IMR-90 (cell line): ENCODE results near the gene KCNMA1. TPM values are rescaled to one million over a fixed set of nuclear protein-coding genes. Genes with fewer than 3 reads are reported as not detected.

Experiments used
- ATAC-seq: fragments of 200-7000 bp; cut with Tn5 transposase; 2 replicates; pipeline ENCODE4 v1.9.1; 2020; ENCODE audit warnings: low read depth, mild to moderate bottlenecking, moderate library complexity
- BruUV-seq: library from RNA; stranded (reverse); fragments of 400-500 nt; replicated peaks from 2 replicates; lab custom pipeline; 2021; lab: Mats Ljungman, UMichigan
- CTCF ChIA-PET: fragments of 300-600 bp; formaldehyde crosslinking; extraction: SDS; loops from one replicate; lab custom pipeline; 2021; ENCODE audit warnings: antibody characterized with exemption; lab: Yijun Ruan, JAX
- POLR2A ChIA-PET: fragments of 300-600 bp; sonication (Branson Sonifier 250); formaldehyde crosslinking; loops from one replicate; lab custom pipeline; 2022; ENCODE audit warnings: antibody characterized with exemption; ENCODE audit not compliant: unreplicated experiment; lab: Charles Lee
- DNase-seq: peaks from one replicate; pipeline ENCODE4 v3.0.0; 2013
- H2AFZ ChIP-seq: replicated peaks from 2 replicates; pipeline ENCODE3; 2013; ENCODE audit warnings: low read length, mild to moderate bottlenecking; ENCODE audit not compliant: poor library complexity
- H2AK5ac ChIP-seq: 2 replicates; pipeline ENCODE4 v1.6.1; 2013; ENCODE audit warnings: low read depth, low read length, inconsistent platforms
- H2AK9ac ChIP-seq: replicated peaks from 2 replicates; pipeline ENCODE3; 2013; ENCODE audit warnings: mild to moderate bottlenecking, low read depth, low read length, moderate library complexity; ENCODE audit not compliant: poor library complexity
- H2BK120ac ChIP-seq: 2 replicates; pipeline ENCODE4 v1.6.1; 2013; ENCODE audit warnings: low read depth, low read length, inconsistent platforms
- H2BK15ac ChIP-seq: 3 replicates; pipeline ENCODE4 v1.6.1; 2013; ENCODE audit warnings: low read depth, low read length, inconsistent platforms
- H2BK20ac ChIP-seq: 2 replicates; pipeline ENCODE4 v1.6.1; 2013; ENCODE audit warnings: low read depth, mild to moderate bottlenecking, inconsistent platforms, low read length, moderate library complexity
- H2BK5ac ChIP-seq: 2 replicates; pipeline ENCODE4 v1.6.1; 2013; ENCODE audit warnings: mild to moderate bottlenecking, low read depth, low read length, inconsistent platforms; ENCODE audit not compliant: poor library complexity, severe bottlenecking
- H3K14ac ChIP-seq: replicated peaks from 2 replicates; pipeline ENCODE4 v1.6.1; 2013; ENCODE audit warnings: low read depth, low read length, inconsistent platforms
- H3K18ac ChIP-seq: 2 replicates; pipeline ENCODE4 v1.6.1; 2013; ENCODE audit warnings: low read depth, low read length, control low read depth
- H3K23ac ChIP-seq: 2 replicates; pipeline ENCODE4 v1.6.1; 2013; ENCODE audit warnings: low read depth, low read length, inconsistent platforms
- H3K27ac ChIP-seq: 2 replicates; pipeline ENCODE4 v1.5.1; 2013; ENCODE audit warnings: mild to moderate bottlenecking, control low read depth, low read length; ENCODE audit not compliant: insufficient read depth
- H3K27me3 ChIP-seq: 2 replicates; pipeline ENCODE4 v1.6.1; 2013; ENCODE audit warnings: low read length; ENCODE audit not compliant: control insufficient read depth, insufficient read depth
- H3K36me3 ChIP-seq: 2 replicates; pipeline ENCODE4 v1.6.1; 2013; ENCODE audit warnings: low read length, mixed read lengths; ENCODE audit not compliant: control insufficient read depth, insufficient read depth
- H3K4ac ChIP-seq: 2 replicates; pipeline ENCODE4 v1.6.1; 2013; ENCODE audit warnings: low read depth, low read length, inconsistent platforms
- H3K4me1 ChIP-seq: 2 replicates; pipeline ENCODE4 v1.6.1; 2013; ENCODE audit warnings: low read length, mixed read lengths; ENCODE audit not compliant: control insufficient read depth, insufficient read depth
- H3K4me2 ChIP-seq: 2 replicates; pipeline ENCODE4 v1.6.1; 2013; ENCODE audit warnings: low read depth, mild to moderate bottlenecking, control low read depth, low read length, moderate library complexity
- H3K4me3 ChIP-seq: 2 replicates; pipeline ENCODE4 v1.5.1; 2013; ENCODE audit warnings: low read depth, mild to moderate bottlenecking, control low read depth, low read length, moderate library complexity; ENCODE audit not compliant: insufficient read depth
- H3K56ac ChIP-seq: 2 replicates; pipeline ENCODE4 v1.6.1; 2013; ENCODE audit warnings: low read length, inconsistent platforms; ENCODE audit not compliant: insufficient read depth; ENCODE audit errors: extremely low read depth
- H3K79me1 ChIP-seq, 2 experiments: 2 replicates each; pipeline ENCODE4 v1.6.1; 2013; ENCODE audit warnings: low read length in 2 of 2, inconsistent platforms in 1 of 2, low read depth in 1 of 2
- H3K9ac ChIP-seq: 2 replicates; pipeline ENCODE4 v1.6.1; 2013; ENCODE audit warnings: low read depth, low read length, control low read depth
- H3K9me1 ChIP-seq: 2 replicates; pipeline ENCODE4 v1.6.1; 2013; ENCODE audit warnings: low read length, inconsistent platforms; ENCODE audit not compliant: insufficient read depth
- H3K9me3 ChIP-seq: 2 replicates; pipeline ENCODE4 v1.6.1; 2013; ENCODE audit warnings: low read length; ENCODE audit not compliant: control insufficient read depth, insufficient read depth
- H4K20me1 ChIP-seq: 2 replicates; pipeline ENCODE4 v1.6.1; 2013; ENCODE audit warnings: low read length, inconsistent platforms; ENCODE audit not compliant: insufficient read depth
- H4K5ac ChIP-seq: 2 replicates; pipeline ENCODE4 v1.6.1; 2013; ENCODE audit warnings: mild to moderate bottlenecking, low read depth, low read length, control low read depth
- H4K8ac ChIP-seq, 2 experiments: 2 replicates each; pipeline ENCODE4 v1.6.1; 2013; ENCODE audit warnings: low read depth in 2 of 2, low read length in 2 of 2, control low read depth in 1 of 2, inconsistent platforms in 1 of 2
- H4K91ac ChIP-seq: 2 replicates; pipeline ENCODE4 v1.6.1; 2013; ENCODE audit warnings: low read depth, low read length, inconsistent platforms; ENCODE audit not compliant: insufficient read depth
- CEBPB ChIP-seq: IDR thresholded peaks from 2 replicates; pipeline ENCODE4 v1.6.1; 2012; ENCODE audit warnings: low read depth, low read length, improper control_type of control experiment
- FOS ChIP-seq: fragments of 150-350 bp; IDR thresholded peaks from 2 replicates; pipeline ENCODE4 v1.6.1; 2016; ENCODE audit warnings: low read depth, low read length
- RFX5 ChIP-seq: IDR thresholded peaks from 2 replicates; pipeline ENCODE4 v1.8.0; 2012; ENCODE audit warnings: low read depth, mild to moderate bottlenecking, low read length, moderate library complexity
- WGBS, 2 experiments: methylation state at CpG; one replicate each; pipeline versions ENCODE4 v1.1.5 to v1.1.7; 2013; ENCODE audit warnings: missing lambda C conversion rate in 2 of 2; ENCODE audit not compliant: insufficient read length in 1 of 2; ENCODE audit errors: extremely low coverage in 2 of 2; 5-methylcytosine and 5-hydroxymethylcytosine counted together
- dilution Hi-C: fragments of 300-500 bp; cut with HindIII; formaldehyde crosslinking; loops from one replicate; pipeline ENCODE4 v1.14.3; 2018; ENCODE audit warnings: low sequenced_read_pairs; ENCODE audit not compliant: unreplicated experiment
- in situ Hi-C: fragments of 300-500 bp; cut with MboI; formaldehyde crosslinking; loops from 3 replicates; pipeline ENCODE4 v1.14.3; 2019; ENCODE audit warnings: low sequenced_read_pairs, inconsistent platforms, mixed read lengths
- intact Hi-C: fragments of 100-400 bp; cut with micrococcal nuclease; formaldehyde crosslinking; loops from 2 replicates; pipeline ENCODE4 v1.10.0; 2022
- polyA plus RNA-seq, 3 experiments: library from polyadenylated mRNA; depleted of rRNA; stranded (reverse); fragments of >200 nt; gene quantifications; 2 replicates each; pipeline ENCODE4 v1.2.3, GENCODE V29; 2012; ENCODE audit warnings: low replicate concordance in 1 of 3
- total RNA-seq: library from RNA; depleted of rRNA; stranded (reverse); fragments of >200 nt; gene quantifications from 2 replicates; pipeline ENCODE4 v1.2.3, GENCODE V29; 2012

The KCNMA1 gene
- total and polyA plus RNA-seq, 2 of the 4 experiments (the other 2 are of a cell fraction) = 25.6 to 29.6 TPM

DNA sequence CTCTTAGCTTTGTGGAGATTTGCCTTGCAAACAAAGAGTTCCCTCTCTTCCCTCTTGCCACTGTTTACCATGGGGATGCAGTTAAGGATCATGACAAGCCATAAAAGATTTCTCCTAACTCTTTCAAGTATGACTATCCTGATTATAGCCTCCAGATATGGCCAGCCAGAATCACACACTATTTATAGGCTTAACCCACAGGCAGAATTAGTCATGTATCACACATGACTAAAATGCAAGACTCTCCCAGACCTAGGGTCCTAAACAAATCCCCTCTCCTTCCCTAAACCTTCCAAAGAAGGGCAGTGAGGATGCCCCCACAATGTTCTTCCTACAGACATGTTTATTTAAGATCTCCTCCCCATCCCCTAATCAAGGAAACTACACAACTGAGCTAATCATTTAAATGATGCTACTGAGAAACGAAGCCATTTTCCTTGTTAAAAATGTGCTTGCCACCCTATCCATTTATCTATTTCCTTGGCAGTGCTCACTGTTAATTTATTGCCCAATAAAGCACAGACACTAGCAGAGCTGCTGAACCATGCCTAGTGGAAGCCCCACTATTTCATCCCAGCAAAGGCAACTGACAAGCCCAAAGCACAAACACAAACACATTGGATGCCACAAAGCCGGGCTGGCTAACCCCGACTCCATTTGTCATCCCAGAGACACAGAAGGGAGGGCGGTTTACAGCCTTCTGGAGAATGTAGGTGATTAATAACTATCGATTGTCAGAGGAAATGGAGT is 363.4 kb downstream of the KCNMA1 start:
- Histone ChIP-seq H3K9me3 (no peaks in the 10 kb centered on the region), H3K27me3 (no peaks in the 10 kb centered on the region), H3K4me3 (no peak overlapping the region), H3K4ac (peak overlapping the region; percentile 67), H3K18ac (no peak overlapping the region; the same call in 1 of the 2 replicates), H3K36me3 (no peaks in the 10 kb centered on the region), H2AK5ac (peak overlapping the region; percentile 77), H4K5ac (no peak overlapping the region), H3K14ac (peak overlapping the region; percentile 11; the same call in 1 of the 2 replicates), H3K9me1 (no peaks in the 10 kb centered on the region; the same call in 1 of the 2 replicates), H2BK20ac (peak overlapping the region; percentile 81), H4K91ac (peak overlapping the region; percentile 65), H4K20me1 (no peaks in the 10 kb centered on the region), H3K27ac (no peak overlapping the region), H3K79me1 (no peaks in the 10 kb centered on the region), H2BK15ac (peak overlapping the region; percentile 23; the same call in 2 of the 3 replicates), H2BK120ac (peak overlapping the region; percentile 78), H3K9ac (no peak overlapping the region), H3K56ac (no peak overlapping the region), H3K4me2 (peak overlapping the region; percentile 15; the same call in 1 of the 2 replicates), H3K4me1 (peaks cover 2% of the 10 kb centered on the region; the same call in 1 of the 2 replicates), H2AK9ac (no peak overlapping the region), H4K8ac (peak overlapping the region in 1 of 2 experiments; percentile 39; a peak in 1 of 4 replicates), H2BK5ac (peak overlapping the region; percentile 75), H3K23ac (peak overlapping the region; percentile 80; the same call in 1 of the 2 replicates), H2AFZ (peak overlapping the region; percentile 4)
- in situ Hi-C loops (no loop called here), intact Hi-C loops (no loop called here), dilution Hi-C loops (no loop called here)
- WGBS, 2 experiments = 29% methylated on average over 1 of the region's 5 CpGs; no CpG with 5 or more reads in 1 of the 2 experiments
- ATAC-seq (peak; percentile 85), DNase-seq (peak; percentile 84)
- CTCF ChIA-PET = interaction anchor here (0.6 kb wide), 1 partner anchor 308 kb away, joined by 3 read pairs; no protein-coding TSS in a partner anchor
- BruUV-seq = no TSS peak
- TF ChIP-seq RFX5 = no peak
- peak; percentile 80 for TF ChIP-seq CEBPB
- peak; percentile 18; the same call in 1 of the 2 replicates for TF ChIP-seq FOS
- POLR2A ChIA-PET = no interaction called here
